T1000 (cell line): Measurements from ENCODE around the gene FAM184A.
"Not testable (repeated sequence)": the region's sequence is repeated elsewhere in the genome, so short reads cannot be mapped to it uniquely, and the experiment has no call there.

Source experiments
- DNase-seq: peaks from one replicate; lab custom pipeline; 2025; ENCODE audit warnings: mixed read lengths; lab: John Stamatoyannopoulos, UW

The FAM184A gene

DNA sequence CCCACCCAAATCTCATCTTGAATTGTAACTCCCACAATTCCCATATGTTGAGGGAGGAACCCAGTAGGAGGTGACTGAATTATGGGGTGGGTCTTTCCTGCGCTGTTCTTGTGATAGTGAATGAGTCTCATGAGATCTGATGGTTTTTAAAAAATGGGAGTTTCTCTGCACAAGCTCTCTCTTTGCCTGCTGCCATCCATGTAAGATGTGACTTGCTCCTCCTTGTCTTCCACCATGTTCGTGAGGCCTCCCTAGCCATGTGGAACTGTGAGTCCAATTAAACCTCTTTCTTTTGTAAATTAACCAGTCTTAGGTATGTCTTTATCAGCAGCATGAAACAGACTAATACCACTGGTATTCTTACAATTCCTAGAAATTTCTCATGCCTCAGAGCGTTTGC lies 69.2 kb downstream of the FAM184A start:
- not testable (repeated sequence) for DNase-seq

DNA sequence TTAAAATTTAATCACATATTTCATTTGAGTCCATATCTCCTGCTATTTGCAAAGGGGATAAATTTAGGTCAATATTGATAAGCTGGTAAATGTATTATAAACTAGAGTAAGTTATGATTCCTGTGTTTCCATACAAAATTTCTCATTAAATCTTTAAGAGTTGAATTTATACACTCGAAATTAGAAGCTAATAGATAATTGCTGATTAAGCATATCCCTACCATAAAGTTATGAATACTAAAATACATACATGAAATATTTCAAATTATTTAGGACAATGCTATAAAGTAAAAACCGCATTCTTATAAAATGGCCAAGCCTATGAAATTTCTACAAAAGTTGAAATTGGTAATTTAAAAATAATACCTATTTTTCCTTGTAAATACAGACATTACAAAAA lies 71.5 kb downstream of the FAM184A start:
- DNase-seq = no peak

DNA sequence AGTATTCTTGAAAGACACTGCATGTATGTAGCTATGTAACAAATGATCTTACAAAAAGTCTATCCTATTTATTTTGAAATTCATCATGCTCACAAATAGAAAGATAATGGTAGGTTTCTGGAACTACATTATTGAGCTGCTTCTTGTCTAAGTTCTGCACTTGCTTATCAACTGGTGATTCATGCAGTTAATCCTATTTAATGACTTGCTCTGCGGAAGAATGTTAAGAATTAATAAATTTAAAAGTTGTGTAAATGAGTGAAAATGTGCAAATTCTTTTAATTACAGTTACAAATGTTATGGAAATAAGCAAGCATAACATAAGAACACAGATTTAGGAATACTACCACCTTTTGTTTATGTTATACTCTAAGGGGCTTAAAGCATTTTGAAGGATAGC lies 76.4 kb downstream of the FAM184A start:
- DNase-seq = no peak

DNA sequence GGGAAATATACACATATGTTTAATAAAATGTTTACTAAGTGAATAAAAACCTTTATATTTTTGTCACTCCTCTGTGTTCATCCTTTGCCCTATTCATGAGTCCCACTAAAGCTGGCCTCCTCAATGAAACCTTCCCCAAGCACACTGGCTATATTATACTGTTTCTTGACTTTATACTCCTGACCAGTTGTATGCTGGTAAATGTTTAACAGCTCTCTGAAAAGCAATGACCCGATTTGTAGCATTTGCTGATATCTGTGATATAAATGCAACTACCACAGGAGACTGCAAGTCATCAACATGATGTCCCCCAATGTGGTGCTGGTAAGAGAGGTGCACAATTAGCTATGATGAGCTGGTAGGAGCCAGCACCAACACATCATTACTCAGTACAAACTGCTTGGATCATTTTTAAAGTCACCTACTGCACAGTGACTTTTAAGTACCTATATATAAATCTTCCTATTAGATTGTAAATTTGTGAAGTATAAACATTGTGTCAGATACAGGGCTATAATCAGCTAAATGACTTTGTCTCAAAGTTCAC lies 78.9 kb downstream of the FAM184A start:
- no peak for DNase-seq

DNA sequence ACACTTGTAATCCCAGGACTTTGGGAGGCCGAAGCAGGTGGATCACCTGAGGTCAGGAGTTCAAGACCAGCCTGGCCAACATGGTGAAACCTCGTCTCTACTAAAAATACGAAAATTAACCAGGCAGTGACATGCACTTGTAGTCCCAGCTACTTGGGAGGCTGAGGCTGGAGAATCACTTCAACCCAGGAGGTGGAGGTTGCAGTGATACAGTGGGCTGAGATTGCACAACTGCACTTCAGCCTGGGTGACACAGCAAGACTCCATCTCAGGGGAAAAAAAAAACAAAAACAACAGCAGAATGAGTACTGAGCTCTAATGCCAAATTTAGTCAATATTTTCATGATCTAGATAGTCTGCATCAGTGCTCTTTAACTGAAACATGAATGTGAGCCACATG lies 81.0 kb downstream of the FAM184A start:
- DNase-seq = not testable (repeated sequence)

DNA sequence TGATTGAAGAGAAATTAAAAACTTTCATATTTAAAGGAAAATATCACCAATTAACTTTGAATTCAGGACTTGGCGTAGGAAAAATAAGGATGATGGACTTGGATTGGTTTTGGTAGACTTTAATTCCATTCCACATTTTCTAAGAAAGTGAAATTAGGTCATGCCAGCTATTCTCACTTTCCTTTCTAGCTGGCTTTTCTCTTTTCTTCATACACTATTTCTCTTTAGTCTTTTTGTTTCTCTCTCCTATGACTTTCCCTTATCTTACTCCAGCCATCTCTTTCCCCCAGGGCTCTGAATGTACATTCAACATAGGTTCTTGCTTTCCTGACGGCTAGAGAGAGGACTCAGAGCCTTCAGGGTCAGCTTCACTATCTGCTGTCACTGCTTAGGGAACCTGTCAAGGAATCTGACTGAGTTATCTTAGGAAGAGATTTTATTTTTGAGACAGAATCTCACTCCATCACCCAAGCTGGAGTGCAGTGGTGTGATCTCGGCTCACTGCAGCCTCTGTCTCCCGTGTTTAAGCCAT lies 82.1 kb downstream of the FAM184A start:
- DNase-seq = no peak

DNA sequence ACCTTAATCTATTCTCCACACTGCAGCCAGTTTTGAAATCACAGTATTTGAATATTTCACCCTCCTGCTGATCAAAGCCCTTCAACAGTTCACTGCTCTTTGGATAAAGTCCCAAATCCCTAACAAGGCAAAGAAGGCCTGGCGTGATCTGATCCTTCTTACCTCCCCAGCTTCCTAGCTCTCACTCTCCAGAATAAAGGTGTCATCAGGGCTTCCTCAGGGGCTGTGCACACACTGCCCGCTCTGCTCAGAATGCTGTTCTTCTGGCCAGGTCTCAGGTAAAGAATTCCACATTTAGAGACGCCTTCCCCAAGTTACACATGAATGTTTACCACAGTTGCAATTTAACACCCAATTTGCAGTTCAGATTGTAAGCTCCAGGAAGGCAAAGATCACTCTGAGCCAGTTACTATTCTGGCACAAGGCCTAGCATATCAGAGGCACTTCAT lies 84.6 kb downstream of the FAM184A start:
- no peak for DNase-seq

DNA sequence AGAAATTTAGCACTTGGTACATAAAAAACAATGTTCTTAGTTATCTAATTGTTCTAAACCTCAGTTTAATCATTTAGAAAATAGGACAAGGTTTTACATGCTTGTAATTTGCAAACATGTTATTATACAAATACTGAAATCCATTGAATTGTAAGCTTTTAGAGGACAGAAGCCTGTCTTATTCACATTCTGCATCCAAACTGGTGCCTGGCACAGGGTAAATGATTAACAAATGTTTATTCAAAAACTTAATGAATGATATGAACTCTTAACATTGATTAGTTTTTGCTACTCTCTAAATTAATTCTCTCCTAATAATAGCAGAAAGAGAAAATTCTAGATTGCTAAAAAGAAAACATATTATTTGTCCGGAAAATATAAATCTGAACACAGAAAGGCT lies 85.1 kb downstream of the FAM184A start:
- DNase-seq = no peak

DNA sequence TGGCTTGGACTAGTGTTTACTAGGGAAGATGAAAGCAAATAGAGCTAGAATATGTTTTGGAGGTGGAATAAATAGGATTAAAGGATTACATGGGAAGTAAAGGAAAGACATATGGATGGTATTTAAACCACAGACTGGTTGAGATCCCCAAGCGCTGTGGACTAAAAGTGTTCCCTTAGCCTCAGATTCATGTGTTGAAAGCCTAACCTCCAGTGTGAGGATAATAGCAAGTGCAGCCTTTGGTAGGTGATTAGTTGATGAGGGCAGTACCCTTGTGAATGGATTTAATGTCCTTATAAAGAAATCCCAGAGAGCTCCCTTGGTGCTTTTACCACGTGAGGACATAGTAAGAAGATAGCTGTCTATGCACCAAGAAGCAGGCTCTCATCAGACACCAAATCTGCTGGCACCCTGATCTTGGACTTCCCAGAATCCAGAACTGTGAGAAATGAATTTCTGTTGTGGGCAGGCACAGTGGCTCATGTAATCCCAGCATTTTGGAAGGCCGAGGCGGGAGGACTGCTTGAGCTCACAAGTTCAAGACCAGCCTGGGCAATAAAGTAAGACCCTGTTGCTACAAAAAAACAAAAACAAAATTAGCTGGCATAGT lies 86.2 kb downstream of the FAM184A start:
- DNase-seq = no peak

DNA sequence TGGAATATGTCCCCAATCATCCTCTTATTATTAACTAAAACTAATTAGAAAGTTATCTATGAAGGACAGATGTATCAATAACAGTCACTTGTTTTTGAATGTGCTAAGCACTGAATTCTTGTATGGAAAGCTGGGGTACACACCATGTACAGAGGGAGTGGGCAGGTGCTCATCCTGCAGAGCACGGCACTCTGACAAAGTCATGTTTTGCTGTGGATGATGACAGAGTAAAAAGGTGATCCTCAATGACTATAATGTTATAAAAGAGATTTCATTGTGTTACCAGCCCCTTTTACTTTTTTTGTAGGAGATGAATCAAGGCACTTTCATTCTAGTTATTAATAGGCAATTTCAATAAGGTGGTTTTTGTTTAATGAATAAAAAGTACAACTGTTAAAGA lies 92.2 kb downstream of the FAM184A start:
- no peak for DNase-seq

DNA sequence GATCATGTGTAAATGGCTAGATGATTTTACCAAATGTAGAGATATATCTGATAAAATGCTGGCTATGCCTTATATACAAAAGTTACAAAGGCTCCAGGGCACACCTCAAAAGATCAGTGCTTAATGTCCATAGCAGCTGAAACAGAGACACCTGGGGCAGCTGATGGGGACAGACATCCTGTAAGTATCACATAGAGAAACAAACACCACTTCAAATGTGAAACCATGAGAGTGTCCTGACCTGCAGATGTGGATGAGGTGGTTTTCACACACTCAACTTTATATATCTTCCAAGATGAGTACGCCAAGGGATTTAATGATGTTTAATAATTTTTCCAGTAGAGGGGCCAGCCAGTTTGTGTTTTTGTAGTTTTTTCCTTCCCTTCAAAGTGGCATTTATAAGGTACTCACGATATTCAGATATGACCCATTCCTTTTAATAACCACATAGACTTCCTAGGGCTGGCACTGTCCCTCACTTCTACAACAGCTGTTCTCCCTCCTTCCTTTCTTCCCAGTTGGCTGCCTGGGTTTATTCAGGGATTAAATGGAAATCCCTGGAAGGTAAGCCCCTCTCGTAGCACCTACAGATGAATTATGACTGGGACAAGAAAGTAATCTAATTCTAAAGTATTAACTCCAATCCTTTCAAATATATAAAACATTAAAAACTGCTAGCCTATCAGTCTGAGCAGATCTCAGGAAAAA lies 93.2 kb downstream of the FAM184A start:
- DNase-seq = no peak

DNA sequence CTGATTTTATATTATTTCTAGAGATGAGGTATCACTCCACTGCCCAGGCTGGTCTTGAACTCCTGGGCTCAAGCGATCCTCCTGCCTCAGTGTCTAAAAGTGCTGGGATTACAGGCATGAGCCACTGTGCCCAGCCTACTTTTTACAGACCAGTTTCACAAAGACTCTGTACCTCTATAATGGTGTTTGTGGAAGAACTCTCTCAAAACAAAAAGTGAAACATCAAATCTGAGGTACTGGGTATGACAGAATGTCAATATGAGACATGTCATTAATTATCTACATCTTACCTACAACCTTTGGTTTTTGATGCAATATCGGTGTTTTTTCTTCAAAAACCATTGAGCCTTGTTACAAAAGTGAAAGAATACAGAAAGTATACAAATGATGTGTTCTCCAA lies 94.1 kb downstream of the FAM184A start:
- no peak for DNase-seq

DNA sequence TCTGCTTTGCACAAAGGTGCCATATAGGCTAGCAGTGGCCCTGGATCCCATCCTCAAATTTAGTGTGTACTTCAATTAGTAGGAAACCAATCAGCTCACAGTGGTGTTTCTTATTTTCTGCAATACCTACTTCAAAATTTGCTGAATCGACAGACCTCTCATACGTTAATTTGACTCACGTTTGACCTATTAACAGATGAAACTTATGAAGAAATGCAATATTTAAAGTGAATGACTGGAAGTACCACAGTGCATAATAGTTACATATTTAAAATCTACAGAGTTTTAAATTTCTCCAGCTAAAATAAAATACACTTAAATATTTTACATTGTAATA lies 95.9 kb downstream of the FAM184A start:
- DNase-seq = no peak

DNA sequence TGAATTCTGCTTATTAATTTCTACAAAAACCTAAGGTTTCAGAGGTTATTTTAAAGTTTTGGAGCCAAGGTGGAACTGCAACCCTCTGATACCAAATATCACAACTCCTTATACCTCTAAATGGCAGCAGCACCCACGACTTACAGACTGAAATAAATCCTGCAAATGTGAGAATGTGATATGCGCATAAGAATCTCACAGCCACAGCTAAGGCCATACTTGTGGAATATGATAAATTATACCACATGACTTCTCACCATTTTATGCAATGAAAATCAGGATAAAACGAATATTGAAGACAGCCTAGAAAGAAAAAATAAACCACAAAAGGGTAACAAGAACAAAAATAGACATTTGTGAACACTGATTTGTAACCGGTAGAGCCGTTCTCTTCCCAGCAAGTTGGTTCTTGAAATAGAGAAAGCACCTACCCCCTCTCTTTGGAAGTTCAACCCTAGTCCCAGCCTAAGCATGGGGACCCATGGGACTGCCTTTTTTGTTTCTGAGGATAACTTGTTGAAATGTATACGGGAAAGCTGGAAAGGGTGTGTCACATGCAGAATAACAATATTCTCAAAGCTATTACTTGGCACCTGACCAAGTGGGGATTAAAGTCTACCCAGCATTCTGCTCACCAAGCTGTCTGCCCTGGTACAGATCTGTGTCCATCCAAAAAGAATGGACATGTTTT lies 96.4 kb downstream of the FAM184A start:
- no peak for DNase-seq

DNA sequence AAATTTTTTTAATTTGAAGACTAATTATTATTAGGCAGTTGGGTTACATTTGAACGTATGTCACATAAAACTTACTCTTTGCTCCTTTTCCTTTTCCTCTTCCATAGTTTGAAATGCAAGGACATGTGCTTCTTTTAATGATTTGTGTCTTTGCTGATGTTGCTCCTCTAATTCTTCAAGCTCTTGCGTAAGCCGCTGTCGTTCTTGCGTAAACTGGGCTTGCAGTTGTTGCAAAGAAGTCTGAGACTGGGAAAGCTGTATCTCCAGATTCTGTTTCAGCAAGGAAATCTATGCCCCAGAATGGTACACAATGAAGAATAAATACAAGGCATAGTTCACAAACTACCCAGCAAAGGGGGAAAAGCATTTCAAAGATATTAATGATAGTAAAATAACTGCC lies 98.4 kb downstream of the FAM184A start:
- no peak for DNase-seq

DNA sequence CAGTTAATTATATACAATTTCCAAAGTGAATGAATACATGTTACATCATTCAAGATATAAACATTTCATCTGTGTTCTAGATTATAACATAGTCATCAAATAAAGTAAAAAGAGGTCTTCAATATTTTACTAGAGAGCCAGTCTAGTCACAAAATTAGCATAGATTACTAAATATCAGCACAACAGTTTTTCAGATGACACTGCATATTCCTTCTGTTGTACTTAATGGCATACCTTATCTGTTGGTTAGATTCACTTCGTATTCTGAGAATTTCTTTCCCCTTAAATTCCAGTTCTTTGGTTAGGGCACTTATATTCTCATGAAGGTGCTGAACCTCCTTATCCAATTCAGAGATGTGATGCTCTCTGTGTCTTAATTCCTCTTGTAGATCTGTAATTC lies 103.7 kb downstream of the FAM184A start:
- no peak for DNase-seq

DNA sequence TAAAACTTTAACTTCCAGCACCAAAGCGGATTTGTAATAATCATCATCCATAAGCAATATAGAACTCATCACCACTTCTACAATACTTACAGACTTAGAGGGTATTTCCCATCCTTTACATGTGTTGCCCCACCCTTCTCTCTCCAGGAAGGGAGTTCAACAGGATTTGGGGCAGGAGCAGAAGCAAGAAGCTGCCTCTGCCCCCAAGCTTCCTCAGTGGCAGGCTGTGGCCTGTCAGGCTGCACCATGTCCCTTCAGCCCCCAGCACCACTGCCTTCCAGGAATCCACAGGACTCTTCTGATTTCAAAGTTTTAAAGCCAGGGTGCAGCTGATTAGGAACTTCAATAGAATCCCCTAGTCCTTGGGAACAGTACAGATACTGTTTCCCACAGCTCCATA lies 106.8 kb downstream of the FAM184A start:
- DNase-seq = no peak

DNA sequence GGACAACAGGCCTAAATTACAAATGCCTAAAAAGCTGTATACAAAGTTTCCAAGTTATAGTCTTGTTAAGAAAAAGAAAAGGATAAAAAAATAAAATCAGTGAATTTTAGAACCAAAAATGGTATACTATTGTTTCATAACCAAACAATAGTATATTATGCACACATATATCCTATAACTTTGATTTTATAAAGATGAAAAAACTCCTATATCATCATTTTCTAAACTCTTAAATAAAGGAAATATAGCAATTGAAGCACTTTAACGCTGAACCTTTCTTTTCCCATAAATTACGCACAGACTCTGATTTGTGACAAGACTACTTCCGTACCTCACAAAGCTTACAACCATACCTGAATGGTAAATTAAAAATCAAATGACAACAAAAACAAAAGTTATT lies 107.6 kb downstream of the FAM184A start:
- DNase-seq = no peak

DNA sequence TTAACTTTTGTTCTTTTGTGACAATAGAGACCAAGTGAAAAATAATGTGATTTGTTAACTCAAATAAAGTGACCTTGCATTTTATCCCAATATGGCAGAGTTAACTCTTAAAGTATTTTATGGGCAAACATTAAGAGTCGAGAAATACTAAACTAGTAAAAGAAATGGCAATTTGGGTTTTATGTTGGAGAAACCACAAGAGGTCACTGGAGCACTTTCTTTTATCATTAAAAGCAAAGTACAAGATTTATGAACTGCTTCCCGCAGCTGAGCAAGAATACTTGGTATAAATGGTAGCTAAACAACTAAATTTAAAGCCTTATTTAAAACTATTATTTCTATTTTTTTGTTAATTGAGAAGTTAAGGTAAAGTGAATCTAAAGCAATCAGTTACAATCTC lies 110.0 kb downstream of the FAM184A start:
- no peak for DNase-seq

DNA sequence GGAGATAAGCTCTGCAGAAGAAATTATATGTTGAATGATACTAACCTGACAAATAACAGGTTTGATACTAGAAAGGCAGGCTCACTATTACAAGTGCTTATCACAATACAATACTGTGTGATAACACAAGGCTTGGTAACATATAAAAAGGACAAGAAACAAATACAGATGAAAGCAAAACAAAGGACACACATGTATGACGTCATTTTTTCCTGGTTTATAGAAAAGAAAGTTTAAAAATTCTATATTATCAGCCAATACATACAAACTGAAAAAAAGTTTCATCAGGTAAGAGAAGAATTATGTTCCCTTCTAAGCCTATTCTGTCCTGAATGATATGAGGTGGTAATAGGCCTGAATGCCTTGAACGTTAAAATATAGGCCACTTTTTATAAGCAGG lies 111.2 kb downstream of the FAM184A start:
- DNase-seq = no peak

DNA sequence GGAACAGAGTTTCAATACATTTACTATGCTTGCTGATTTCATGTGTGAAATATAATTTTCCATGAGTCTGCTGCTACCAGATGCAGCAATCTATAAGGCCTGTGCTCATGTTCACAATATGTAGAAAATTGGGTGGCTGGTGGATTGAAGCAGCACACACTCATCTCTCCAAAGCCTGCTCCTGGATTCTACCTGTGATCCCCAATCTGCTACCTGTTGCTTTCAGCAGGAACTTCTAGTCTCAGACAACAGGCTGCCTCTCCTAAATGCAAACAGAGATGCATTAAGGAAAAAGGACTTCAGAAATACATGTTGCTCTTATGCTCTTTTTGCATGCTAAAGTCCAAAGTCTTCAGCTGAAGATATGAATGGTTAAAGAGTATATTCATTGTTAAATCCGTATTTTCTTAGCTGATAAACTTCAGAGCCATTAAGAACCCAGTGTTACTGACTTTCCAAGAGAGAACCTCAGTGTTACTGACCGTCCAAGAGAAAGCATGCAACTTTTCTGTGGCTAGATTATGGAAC lies 112.6 kb downstream of the FAM184A start:
- DNase-seq = no peak

DNA sequence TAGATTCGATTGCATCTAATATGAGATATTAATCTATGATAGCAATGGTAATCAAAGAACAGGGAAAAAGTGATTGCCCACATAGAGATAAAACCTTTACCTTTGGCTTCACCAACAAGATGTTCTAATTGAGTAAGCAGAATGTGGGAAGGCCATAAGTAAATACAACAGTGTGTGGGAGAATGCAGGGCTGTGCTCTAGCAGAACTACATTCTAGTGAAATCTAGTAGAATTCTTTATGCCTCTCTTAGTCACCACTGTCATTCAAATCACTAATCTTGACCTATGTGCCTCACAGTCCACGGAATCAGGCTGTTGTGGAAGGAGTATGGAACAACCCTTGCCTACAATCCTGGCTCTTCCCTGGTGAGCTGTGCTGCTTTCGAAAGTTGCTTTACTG lies 113.1 kb downstream of the FAM184A start:
- DNase-seq = no peak

DNA sequence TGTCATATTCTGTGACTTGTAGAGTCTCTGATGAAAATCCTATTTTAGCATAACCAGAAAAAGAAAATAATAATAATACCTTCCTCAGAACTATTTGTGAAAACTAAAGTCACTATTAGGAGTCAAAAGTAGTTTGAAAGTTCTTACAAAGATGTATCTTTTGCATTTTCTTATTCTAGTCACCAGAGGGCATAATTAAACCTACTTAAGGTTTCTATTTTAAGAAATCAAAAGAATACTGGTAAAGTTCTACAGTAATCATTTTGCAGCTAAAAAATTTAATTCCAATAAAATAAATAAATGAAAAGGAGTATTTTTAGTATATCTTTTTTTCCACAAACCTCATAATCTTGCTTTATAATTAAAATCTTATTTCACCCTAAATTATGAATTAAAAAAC lies 115.5 kb downstream of the FAM184A start:
- DNase-seq = no peak
